Astrocyte (in vitro differentiated cells and primary cell): Measurements from ENCODE around the gene SPOCK3.

Experiments used
- CTCF ChIP-seq: IDR thresholded peaks from 2 replicates; pipeline ENCODE4 v1.5.1; 2011; ENCODE audit warnings: low read depth, mild to moderate bottlenecking, inconsistent platforms, low read length, moderate library complexity; ENCODE audit not compliant: insufficient read depth
- EZH2 ChIP-seq: IDR thresholded peaks from 2 replicates; pipeline ENCODE4 v1.6.1; 2012; ENCODE audit warnings: mild to moderate bottlenecking, low read length, inconsistent platforms; ENCODE audit not compliant: insufficient read depth

- no peak for TF ChIP-seq CTCF
- TF ChIP-seq EZH2, result no peak
These were observed 238.1 kb downstream of the SPOCK3 start for GRCh38 chr4:166996216-166996615.
